ENCODE results near the gene TP53I13. TPM values are rescaled to one million over a fixed set of nuclear protein-coding genes. Genes with fewer than 3 reads are reported as not detected.
A peak's percentile ranks its signal among the peaks of the same experiment; 100 is the strongest.

Gene TP53I13
- total RNA-seq, 1 donor from 2014 or later: 62.7 TPM

GRCh38 chr17:29618272-29619065, 50.0 kb downstream of the TP53I13 start:
- Histone ChIP-seq H3K9me3 (no peaks in the 10 kb centered on the region), H3K4me1 (peaks cover 65% of the 10 kb centered on the region), H3K4me3 (peak overlapping the region; percentile 53), H3K36me3 (no peaks in the 10 kb centered on the region), H3K27me3 (ENCODE audit: low read depth) (peaks cover 11% of the 10 kb centered on the region), H3K27ac (no peak overlapping the region)
- no peak for ATAC-seq
- intact Hi-C loops (cut with DNase I): no loop called here
- TF ChIP-seq CTCF (IDR thresholded peaks at IDR 0.05): no peak
- DNase-seq: no peak

GRCh38 chr17:29619251-29619650, 50.8 kb downstream of the TP53I13 start:
- ATAC-seq (no peak), DNase-seq (no peak)
- TF ChIP-seq CTCF (IDR thresholded peaks at IDR 0.05): no peak
- Histone ChIP-seq H3K36me3 (no peaks in the 10 kb centered on the region), H3K9me3 (no peaks in the 10 kb centered on the region), H3K27me3 (ENCODE audit: low read depth) (peaks cover 11% of the 10 kb centered on the region), H3K27ac (no peak overlapping the region), H3K4me3 (no peak overlapping the region), H3K4me1 (peaks cover 58% of the 10 kb centered on the region)
- intact Hi-C loops (cut with DNase I): no loop called here

GRCh38 chr17:29620271-29620670, 51.8 kb downstream of the TP53I13 start:
- ATAC-seq (no peak), DNase-seq (no peak)
- H3K36me3 ChIP-seq: no peaks in the 10 kb centered on the region
- H3K9me3 ChIP-seq: no peaks in the 10 kb centered on the region
- peaks cover 11% of the 10 kb centered on the region for H3K27me3 ChIP-seq (ENCODE audit: low read depth)
- no peak overlapping the region for H3K27ac ChIP-seq
- peaks cover 47% of the 10 kb centered on the region for H3K4me1 ChIP-seq
- intact Hi-C loops (cut with DNase I): no loop called here
- no peak for TF ChIP-seq CTCF (IDR thresholded peaks at IDR 0.05)
- no peak overlapping the region for H3K4me3 ChIP-seq

- Histone ChIP-seq H3K27ac (no peak overlapping the region), H3K9me3 (no peaks in the 10 kb centered on the region), H3K36me3 (no peaks in the 10 kb centered on the region), H3K4me3 (no peak overlapping the region), H3K27me3 (ENCODE audit: low read depth) (peaks cover 8% of the 10 kb centered on the region), H3K4me1 (peaks cover 43% of the 10 kb centered on the region)
- intact Hi-C loops (cut with DNase I): no loop called here
- TF ChIP-seq CTCF (IDR thresholded peaks at IDR 0.05): no peak
- no peak for ATAC-seq
- no peak for DNase-seq
Measured at GRCh38 chr17:29620779-29621500, 52.4 kb downstream of the TP53I13 start.

- DNase-seq (no peak), ATAC-seq (no peak)
- intact Hi-C loops (cut with DNase I): no loop called here
- no peak for TF ChIP-seq CTCF (IDR thresholded peaks at IDR 0.05)
- H3K9me3 ChIP-seq: no peaks in the 10 kb centered on the region
- peaks cover 2% of the 10 kb centered on the region for H3K27me3 ChIP-seq (ENCODE audit: low read depth)
- peaks cover 35% of the 10 kb centered on the region for H3K4me1 ChIP-seq
- peak overlapping the region; percentile 76 for H3K4me3 ChIP-seq
- H3K27ac ChIP-seq: no peak overlapping the region
- no peaks in the 10 kb centered on the region for H3K36me3 ChIP-seq
Measured at GRCh38 chr17:29621751-29622194, 53.3 kb downstream of the TP53I13 start.

Other genes with a start within 250 kb of the TP53I13 start
- 70.6 TPM for gene TAOK1, start 178.3 kb upstream of the TP53I13 start, total RNA-seq
- 14.3 TPM for gene ABHD15, start 1.7 kb upstream of the TP53I13 start, total RNA-seq
- 53.1 TPM for gene GIT1, start 20.9 kb downstream of the TP53I13 start, total RNA-seq
- gene ANKRD13B, start 24.4 kb downstream of the TP53I13 start, total RNA-seq: 6.6 TPM
- 6.6 TPM for gene CORO6, start 54.2 kb downstream of the TP53I13 start, total RNA-seq

Measured in lower lobe of right lung (tissue), 2 donors.